ENCODE measurements around the gene DPP6.
A peak's percentile ranks its signal among the peaks of the same experiment; 100 is the strongest.

The DPP6 gene

GRCh38 chr7:154744256-154744860 lies 692.2 kb downstream of the DPP6 start:
- ATAC-seq (ENCODE audit: low read depth), result no peak

GRCh38 chr7:154744861-154745258 lies 692.7 kb downstream of the DPP6 start:
- H3K27ac ChIP-seq (ENCODE audit: poor library complexity, severe bottlenecking), result no peak overlapping the region
- no peaks in the 10 kb centered on the region for H3K9me3 ChIP-seq (ENCODE audit: severe bottlenecking)
- TF ChIP-seq CTCF (IDR thresholded peaks at IDR 0.05; ENCODE audit: poor library complexity, severe bottlenecking), result no peak
- no peaks in the 10 kb centered on the region for H3K27me3 ChIP-seq (ENCODE audit: insufficient read depth, poor library complexity, severe bottlenecking)
- no peaks in the 10 kb centered on the region for H3K36me3 ChIP-seq (ENCODE audit: low read depth)
- no peak overlapping the region for H3K4me3 ChIP-seq (ENCODE audit: severe bottlenecking)
- DNase-seq (ENCODE audit: low spot score) (no peak), ATAC-seq (ENCODE audit: low read depth) (no peak)
- H3K4me1 ChIP-seq (ENCODE audit: insufficient read depth, poor library complexity, severe bottlenecking), result no peaks in the 10 kb centered on the region

More at GRCh38 chr7:154744256-154744860, 692.2 kb downstream of the DPP6 start:
- Histone ChIP-seq H3K36me3 (ENCODE audit: low read depth) (no peaks in the 10 kb centered on the region), H3K4me1 (ENCODE audit: insufficient read depth, poor library complexity, severe bottlenecking) (no peaks in the 10 kb centered on the region), H3K9me3 (ENCODE audit: severe bottlenecking) (no peaks in the 10 kb centered on the region), H3K4me3 (ENCODE audit: severe bottlenecking) (no peak overlapping the region), H3K27ac (ENCODE audit: poor library complexity, severe bottlenecking) (no peak overlapping the region), H3K27me3 (ENCODE audit: insufficient read depth, poor library complexity, severe bottlenecking) (no peaks in the 10 kb centered on the region)
- DNase-seq (ENCODE audit: low spot score), result no peak
- peak; percentile 61 for TF ChIP-seq CTCF (IDR thresholded peaks at IDR 0.05; ENCODE audit: poor library complexity, severe bottlenecking)

- Histone ChIP-seq H3K4me1 (ENCODE audit: insufficient read depth, poor library complexity, severe bottlenecking) (no peaks in the 10 kb centered on the region), H3K9me3 (ENCODE audit: severe bottlenecking) (no peaks in the 10 kb centered on the region), H3K27ac (ENCODE audit: poor library complexity, severe bottlenecking) (no peak overlapping the region), H3K27me3 (ENCODE audit: insufficient read depth, poor library complexity, severe bottlenecking) (no peaks in the 10 kb centered on the region), H3K36me3 (ENCODE audit: low read depth) (no peaks in the 10 kb centered on the region), H3K4me3 (ENCODE audit: severe bottlenecking) (no peak overlapping the region)
- DNase-seq (ENCODE audit: low spot score) (no peak), ATAC-seq (ENCODE audit: low read depth) (no peak)
- TF ChIP-seq CTCF (IDR thresholded peaks at IDR 0.05; ENCODE audit: poor library complexity, severe bottlenecking), result no peak
Measured at GRCh38 chr7:154746571-154747360, 694.6 kb downstream of the DPP6 start.

GRCh38 chr7:154748089-154748786 lies 696.0 kb downstream of the DPP6 start:
- H3K9me3 ChIP-seq (ENCODE audit: severe bottlenecking), result no peaks in the 10 kb centered on the region
- H3K4me1 ChIP-seq (ENCODE audit: insufficient read depth, poor library complexity, severe bottlenecking), result no peaks in the 10 kb centered on the region
- DNase-seq (ENCODE audit: low spot score) (no peak), ATAC-seq (ENCODE audit: low read depth) (no peak)
- TF ChIP-seq CTCF (IDR thresholded peaks at IDR 0.05; ENCODE audit: poor library complexity, severe bottlenecking), result no peak
- no peaks in the 10 kb centered on the region for H3K27me3 ChIP-seq (ENCODE audit: insufficient read depth, poor library complexity, severe bottlenecking)
- no peak overlapping the region for H3K4me3 ChIP-seq (ENCODE audit: severe bottlenecking)
- H3K36me3 ChIP-seq (ENCODE audit: low read depth), result no peaks in the 10 kb centered on the region
- no peak overlapping the region for H3K27ac ChIP-seq (ENCODE audit: poor library complexity, severe bottlenecking)

All from RWPE2 (cell line).